HG02759 (cell line): Measurements from ENCODE around the gene GSK3B.

Source experiments
- ATAC-seq: cut with Tn5 transposase; IDR thresholded peaks from one replicate; pipeline ENCODE4 v1.9.1; 2021; ENCODE audit warnings: mild to moderate bottlenecking, moderate library complexity; ENCODE audit not compliant: unreplicated experiment

Gene GSK3B

DNA sequence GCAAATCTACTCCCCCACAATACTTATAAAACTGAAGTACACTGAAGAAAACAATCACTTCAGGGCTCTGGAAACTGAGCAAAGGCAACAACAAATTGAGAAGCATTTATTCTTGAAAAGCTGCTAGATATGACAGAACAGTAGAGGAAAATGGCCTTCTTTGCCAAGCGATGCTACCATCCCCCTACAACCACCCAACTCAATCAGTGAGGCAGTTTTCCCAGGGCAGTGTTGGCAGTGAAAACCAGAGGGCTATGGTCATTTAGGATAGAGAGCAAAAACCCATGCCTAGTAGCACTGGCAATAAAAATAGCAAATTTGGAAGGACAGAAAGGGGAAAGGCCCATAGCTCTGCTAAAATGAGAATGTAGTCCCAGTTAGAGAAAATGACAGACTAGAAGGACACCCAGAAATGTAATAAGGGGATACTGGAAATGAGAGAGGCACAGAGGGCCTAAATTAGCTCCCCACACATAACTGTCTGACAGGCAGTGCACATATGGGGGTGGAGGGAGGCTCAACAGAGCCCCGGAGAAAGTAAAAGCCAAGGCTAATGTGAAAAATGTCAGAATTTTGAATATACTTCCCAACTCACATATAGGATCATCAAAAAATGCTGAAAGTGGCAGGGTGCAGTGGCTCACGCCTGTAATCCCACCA is 143.5 kb downstream of the GSK3B start:
- ATAC-seq, result no peak

- ATAC-seq, result no peak
These were observed 149.0 kb downstream of the GSK3B start for GRCh38 chr3:119945291-119945690.

GRCh38 chr3:119944091-119944490 is 150.2 kb downstream of the GSK3B start:
- ATAC-seq, result peak; percentile 66

DNA sequence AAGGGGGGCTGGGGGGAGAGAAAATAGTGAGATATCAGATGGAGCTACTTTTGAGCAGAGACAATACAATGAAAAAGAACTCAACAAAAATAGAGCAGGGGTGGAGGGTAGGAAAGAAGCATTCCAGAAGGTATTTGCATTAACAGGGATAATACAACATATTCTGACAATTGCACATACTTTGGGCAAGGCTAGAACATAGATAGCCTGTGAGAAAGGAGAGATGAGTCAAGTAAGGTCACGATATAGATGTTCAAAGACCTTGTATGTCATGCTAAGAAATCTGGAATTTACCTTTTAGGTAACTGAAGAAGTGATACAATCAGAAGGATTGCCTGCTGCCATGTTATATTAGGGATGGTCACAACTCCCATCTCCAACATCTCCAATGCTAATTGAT is 155.2 kb downstream of the GSK3B start:
- ATAC-seq, result no peak

DNA sequence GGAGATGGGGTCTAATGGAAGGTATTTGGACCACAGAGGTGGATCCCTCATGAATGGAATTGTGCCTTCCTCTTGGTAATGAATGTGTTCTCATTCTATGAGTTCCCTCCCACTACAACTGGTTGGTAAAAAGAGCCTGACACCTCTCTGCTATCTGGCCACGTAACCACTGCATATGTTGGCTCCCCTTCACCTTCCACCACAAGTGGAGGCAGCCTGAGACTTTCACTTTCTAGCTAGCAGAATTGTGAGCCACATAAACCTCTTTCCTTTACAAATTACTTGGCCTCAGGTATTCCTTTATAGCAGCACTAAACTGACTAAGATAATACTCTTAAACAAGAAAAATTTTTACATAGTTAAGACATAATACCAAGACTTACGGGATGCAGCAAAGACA is 157.0 kb downstream of the GSK3B start:
- ATAC-seq, result peak; percentile 99

DNA sequence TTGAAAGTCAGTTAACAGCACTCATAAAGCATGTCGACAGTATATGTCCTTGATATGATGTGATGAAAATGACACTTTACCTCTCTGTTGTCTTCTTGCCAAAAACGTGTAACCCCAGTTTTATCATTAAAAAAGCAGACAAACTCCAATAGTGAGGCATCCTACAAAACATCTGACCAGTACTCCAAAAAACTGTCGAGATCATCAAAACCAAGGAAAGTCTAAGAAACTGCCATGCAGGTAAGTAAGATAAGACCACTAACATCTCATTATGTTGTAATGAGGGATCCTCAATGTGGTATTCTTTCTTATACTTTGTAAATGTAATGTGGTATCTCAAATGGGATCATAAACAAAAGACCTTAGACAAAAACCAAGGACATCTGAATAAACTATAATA is 160.0 kb downstream of the GSK3B start:
- no peak for ATAC-seq

DNA sequence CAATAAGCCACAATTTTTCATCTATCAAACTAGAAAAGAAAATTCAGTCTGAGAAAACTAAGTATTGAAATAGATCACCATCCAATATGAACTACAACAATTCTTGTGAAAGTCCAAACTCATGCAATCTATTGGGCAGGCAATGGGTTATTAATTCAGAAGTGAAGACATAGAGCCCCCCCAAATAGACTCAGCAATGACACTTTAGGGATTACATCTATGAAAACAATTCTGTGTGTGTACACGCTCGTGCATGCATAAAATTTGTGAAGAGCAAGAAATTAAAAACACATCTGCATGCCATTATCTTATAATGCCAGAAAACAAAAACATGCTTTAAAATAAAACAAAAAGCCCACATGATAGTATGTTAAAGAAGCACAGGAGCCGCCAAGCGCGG is 161.0 kb downstream of the GSK3B start:
- no peak for ATAC-seq

DNA sequence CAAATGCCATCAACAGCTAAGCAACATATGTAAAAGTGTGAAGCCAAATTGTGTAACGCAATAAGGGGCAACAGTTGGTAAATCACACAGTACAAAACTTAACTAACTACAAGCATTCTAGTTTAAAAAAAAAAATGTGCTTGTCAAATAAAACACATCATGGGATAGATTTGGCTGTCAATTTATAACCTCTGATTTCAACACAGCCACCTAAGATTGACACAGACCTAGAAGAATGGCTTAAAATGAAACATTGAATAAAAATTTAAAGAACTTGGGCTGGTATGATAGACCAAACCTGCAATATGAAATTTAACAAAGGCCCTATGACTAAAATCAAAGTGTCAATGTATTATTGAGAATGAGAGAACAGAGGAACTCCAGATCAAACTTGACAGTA is 164.0 kb downstream of the GSK3B start:
- no peak for ATAC-seq

DNA sequence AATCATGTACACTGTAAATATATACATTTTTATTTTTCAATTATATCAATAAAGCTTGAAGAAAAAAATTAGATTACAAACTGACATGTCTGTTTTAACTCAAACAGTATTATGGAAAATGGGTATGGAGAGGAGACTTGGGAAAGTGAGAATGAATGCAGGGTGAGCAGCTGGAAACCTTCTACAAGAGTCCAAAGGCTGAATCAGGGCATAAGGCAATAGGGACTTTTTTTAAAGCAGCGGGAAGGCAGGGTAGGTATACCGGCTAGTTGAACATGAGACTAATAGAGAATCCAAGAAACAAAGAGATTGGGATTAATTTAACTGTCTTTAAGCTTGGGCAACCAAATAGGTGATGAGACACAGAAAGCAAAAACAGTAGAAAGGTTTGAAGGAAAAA is 167.1 kb downstream of the GSK3B start:
- no peak for ATAC-seq

DNA sequence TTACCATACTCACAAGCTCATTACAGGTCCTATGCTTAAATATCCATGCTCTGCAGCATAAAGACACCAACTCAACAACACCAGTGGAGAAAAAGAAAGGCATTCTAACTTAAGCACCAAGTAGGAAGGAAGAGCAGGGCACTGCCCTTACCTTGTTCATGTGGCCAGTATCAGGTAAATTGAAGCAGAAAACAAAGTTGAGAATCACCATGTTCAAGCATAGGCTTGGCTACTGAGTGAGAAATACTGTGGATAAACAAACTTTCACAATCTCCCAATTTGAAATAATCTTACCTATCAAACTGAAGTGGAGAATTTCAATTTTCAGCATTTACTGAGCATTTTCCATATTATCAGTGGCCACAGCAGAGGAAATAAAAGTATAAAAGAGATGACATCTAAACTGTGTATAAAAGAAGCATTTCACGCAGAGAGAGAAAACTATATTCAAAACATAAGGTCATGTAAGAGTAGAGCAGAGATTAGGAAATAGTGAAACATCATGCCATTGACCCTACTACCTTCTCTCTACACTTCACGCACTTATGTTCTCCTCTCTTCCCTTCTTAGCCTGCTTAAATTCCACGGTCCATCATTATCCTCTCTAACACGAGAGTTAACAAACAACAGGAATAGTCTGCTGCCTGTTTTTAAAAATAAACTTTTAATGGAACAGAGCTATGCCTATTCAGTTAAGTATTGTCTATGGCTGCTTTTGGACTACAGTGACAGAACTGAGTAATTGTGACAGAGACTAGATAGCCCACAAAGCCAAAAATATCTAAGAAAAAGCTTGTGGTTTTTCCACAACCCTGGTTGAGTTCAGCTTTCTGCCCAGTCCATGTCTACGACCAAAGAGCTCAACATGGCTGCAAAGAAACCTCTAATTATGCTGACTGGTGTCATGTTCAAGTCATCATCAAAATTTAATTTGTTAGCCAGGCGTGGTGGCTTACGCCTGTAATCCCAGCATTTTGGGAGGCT is 169.8 kb downstream of the GSK3B start:
- no peak for ATAC-seq

DNA sequence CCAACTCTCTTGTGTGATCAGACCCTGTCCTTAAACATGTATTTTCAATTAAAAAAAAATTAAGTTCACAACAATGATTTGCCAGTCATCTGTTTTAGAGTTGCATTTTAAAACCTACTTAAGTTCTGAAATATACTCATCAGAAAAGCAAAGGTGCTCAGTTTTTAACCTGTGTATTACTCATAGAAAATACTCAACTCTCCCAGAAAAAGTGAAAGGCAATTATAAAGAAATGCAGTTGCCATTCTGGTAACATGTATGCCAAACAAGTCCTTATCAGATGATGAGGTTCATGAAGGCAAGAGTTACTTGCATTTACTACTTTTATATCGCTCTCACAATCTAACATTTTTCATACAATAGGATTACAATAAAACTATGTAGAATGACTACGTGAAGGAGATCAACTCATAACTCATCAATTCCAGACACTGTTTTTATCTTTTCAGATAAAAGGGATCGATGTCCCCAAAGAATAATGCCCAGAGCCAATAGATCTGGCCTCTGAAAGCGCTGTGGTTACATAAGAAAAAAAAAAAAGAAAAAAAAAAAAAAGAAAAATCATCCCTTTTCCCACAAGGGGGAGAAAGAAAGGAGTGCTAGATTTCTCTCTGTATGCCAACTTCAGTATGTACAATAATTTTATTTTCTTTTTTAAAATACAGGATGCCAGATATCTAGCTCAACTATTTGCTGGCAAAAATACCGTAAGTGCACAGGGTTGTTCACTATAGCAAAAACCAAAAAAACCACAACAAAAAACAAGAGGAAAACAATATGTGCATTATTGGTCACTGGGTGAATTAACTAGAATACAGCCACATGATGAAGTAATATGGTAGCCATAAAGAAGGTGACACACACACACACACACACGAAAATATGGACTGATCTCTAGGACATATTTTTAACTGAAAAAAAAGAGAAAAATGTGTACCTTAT is 175.0 kb downstream of the GSK3B start:
- no peak for ATAC-seq

DNA sequence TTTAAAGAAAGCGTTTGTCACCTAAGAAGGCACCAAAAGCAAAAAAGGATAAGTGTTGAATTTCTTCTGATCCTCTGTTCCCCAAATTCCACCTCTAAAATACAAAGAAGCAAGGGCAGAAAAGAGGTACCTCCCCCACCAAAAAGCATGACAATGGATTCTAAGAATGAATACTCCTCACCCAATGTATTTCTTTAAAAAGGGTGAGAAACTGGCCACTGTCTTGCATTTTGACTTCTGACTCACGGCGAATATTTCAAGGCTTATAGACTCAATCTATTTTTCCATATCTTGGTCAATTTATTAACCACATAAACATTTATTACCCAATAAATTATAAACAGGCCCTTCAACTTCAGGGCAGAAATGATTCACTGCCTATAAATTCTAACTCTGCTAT is 181.2 kb downstream of the GSK3B start:
- no peak for ATAC-seq

GRCh38 chr3:119912220-119912619 is 182.0 kb downstream of the GSK3B start:
- ATAC-seq, result no peak

DNA sequence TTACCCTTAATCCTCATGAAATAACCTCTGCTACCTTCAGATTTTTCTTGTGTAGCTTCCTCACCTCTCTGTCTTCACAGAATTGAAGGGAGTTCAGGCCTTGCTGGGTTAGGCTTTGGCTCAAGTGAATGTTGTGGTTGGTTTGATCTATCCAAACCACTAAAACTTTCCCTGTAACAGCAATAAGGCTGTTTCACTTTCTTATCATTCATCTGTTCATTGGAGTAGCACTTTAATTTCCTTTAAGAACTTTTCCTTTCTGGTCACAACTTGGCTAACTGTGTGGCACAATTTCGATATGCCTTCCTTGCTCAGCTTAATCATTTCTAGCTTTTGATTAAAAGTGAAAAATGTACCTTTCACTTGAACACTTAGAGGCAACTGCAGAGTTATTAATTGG is 182.5 kb downstream of the GSK3B start:
- ATAC-seq, result no peak

DNA sequence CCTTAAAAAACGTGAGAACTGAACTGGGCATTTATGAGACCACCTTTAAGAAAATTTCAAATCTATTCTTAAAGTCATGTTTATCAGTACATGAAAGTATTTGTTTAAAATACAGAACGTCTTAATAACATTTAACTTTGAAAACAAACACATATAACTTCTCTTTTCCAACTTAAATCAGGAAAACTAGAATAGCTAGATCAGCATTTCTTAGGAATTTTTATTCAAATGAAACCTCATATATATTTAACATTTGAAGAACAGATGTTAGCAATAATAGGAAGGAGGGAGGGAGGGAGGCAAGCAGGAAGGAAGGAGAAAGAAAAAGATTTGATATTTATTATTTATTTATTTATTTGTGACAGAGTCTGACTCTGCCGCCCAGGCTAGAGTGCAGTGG is 192.2 kb downstream of the GSK3B start:
- no peak for ATAC-seq

- no peak for ATAC-seq
These were observed 193.1 kb downstream of the GSK3B start for GRCh38 chr3:119901148-119901547.

DNA sequence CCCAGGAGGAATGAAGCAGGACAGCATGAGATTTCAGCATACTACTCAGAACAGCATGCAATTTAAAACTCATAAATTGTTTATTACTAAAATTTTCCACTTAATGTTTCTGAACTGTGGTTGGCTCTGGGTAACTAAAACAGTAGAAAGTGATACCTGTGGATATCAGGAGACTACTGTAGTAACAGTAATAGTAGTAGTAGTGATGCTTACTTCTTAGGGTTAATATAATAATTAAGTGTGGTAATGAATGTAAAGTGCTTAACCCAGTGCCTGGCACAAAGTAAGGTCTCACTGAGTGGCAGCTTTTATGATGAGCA is 195.1 kb downstream of the GSK3B start:
- no peak for ATAC-seq

DNA sequence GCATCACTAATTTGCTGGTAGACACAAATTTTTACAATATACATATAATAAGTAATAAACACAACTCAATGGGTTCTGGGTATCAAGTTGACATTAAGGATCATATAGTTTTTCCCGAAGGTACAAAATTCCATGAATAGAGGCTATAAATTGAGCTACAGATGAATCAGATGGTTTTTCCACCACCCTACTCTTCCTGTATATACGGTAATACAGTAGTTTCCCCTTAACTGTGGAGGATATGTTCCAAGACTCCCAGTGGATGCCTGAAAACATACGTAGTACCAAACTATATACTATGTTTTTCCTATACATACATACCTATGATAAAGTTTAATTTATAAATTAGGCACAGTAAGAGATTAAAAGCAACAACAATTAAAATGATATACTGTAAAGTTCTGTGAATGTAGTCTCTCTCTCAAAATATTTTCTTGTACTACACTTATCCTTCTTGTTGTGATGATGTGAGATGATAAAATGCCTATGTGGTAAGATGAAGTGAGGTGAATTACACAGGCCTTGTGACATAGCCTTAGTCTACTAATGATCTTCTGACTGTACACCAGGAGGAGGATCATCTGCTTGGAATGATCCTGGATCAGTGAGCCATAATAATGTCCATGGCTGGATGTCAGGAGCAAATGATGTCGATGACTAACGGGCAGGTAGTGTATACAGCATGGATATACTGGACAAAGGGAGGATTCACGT is 195.6 kb downstream of the GSK3B start:
- ATAC-seq, result no peak

DNA sequence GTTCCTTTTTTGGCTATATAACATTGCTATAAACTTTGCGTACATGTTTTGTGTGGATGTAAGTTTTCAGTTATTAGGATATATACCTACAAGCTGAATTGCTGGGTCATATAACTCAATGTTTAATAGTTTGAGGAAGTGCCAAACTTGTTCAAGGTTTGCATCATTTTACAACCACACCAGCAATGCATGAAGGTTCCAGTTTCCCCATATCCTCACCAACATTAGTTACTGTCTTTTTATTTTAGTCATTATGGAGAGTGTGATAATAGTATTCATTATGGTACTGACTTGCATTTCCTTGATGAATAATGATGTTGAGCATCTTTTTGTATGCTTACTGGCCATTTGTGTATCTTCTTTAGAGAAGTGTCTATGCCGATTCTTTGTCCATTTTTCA is 200.1 kb downstream of the GSK3B start:
- ATAC-seq, result no peak

- no peak for ATAC-seq
These were observed 200.5 kb downstream of the GSK3B start for GRCh38 chr3:119893769-119894168.
